GM18909 (cell line): ENCODE measurements around the gene CAP2.
"Not testable (repeated sequence)": the region's sequence is repeated elsewhere in the genome, so short reads cannot be mapped to it uniquely, and the experiment has no call there.

Experiments used
- ATAC-seq: cut with Tn5 transposase; IDR thresholded peaks from one replicate; pipeline ENCODE4 v1.9.1; 2021; ENCODE audit warnings: mild to moderate bottlenecking; ENCODE audit not compliant: unreplicated experiment, poor library complexity

The CAP2 gene

DNA sequence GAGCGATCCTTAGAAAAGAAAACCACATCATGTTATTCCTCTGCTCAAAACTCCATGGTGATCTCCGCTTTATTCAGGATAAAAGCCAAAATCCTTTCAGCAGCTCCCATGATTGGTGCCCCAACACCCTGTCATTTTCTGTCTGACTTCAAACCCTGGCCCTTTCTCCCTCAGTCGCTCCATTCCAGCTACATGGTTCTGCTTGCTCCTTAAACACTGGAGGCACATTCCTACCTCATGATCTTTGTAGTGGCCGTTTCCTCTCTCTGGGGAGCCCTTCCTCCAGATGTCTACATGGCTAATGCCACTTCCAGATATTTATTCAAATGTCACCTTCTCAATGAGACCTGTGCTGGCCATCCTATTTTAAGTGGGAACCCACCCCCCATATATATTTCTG, 100.8 kb downstream of the CAP2 start:
- no peak for ATAC-seq

DNA sequence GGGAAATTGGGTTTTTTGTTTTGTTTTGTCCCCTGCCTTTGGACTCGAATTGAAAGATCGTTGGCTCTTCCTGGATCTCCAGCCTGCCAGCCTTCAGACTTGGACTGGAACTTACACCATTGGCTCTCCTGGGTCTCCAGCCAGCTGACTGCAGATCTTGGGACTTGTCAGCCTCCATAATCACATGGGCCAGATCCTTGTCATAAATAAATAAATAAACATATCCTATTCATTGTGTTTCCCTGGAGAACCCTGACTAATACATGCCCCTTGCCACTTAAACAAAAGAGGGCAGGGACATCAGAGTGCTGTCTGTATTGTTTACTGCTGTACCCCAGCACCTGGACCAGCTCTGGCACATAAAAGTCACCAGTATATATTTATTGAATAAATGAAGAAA, 101.5 kb downstream of the CAP2 start:
- ATAC-seq: no peak

GRCh38 chr6:17497535-17498095, 104.2 kb downstream of the CAP2 start:
- ATAC-seq: no peak

DNA sequence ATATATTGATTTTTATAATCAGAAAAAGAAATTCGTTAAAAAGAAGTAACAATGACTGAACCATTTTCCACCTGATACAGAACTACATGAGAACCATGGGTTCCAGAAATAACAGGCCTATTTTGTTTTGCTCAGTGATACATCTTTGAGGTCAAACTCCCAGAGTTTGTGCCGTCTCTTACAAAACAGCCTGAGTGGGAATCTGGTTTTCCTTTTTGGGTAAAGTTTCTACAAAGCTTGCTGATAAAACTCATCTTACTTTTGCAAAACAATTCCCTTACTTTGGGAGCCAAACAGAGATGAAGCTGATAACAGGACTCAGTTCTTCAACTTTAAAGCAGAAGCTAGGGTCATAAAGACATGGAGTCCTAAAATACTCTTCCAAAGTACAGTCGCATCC, 108.0 kb downstream of the CAP2 start:
- no peak for ATAC-seq

- ATAC-seq: no peak
Observed at GRCh38 chr6:17501982-17502704, 108.7 kb downstream of the CAP2 start.

- ATAC-seq: no peak
Observed at GRCh38 chr6:17503051-17503450, 109.7 kb downstream of the CAP2 start.

DNA sequence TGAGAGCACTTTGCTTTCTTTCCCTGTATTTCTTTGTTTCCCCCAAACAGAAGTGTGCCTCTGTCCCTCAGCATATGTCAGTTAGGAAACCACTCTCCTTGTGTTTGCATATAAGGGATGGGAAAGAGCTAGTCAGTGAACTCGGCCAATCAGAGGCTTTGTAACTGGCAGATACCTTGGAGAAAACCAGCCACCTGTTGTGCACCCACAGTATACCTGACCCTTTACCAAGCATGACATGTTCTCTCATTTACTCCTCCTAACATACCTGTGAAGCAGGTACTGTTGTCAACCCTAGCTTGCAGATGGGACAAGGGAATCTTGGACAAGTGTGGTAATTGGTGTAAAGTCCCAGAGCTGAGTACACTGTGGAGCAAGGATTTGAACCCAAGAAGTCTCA, 110.6 kb downstream of the CAP2 start:
- no peak for ATAC-seq

DNA sequence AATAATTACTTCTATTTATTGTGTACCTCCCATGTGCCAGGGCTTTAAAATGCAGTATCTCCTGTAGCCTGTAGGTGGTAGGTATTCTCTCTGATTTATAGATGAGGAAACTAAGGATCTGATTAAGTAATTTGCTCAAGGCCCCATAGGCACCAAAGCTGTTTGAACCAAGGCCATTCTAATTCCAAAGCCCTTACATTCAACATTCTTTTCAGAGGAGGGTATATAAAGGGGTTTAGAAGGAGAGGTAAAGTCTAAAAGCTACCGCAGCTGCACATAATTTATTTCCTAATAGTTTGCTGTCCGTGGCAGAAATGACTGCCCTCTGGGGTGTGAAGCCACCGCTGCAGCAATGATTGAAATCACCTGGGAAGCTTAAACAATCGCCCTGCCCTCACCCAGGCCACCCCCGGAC, 111.7 kb downstream of the CAP2 start:
- no peak for ATAC-seq

- ATAC-seq: no peak
Observed at GRCh38 chr6:17505767-17506280, 112.4 kb downstream of the CAP2 start.

DNA sequence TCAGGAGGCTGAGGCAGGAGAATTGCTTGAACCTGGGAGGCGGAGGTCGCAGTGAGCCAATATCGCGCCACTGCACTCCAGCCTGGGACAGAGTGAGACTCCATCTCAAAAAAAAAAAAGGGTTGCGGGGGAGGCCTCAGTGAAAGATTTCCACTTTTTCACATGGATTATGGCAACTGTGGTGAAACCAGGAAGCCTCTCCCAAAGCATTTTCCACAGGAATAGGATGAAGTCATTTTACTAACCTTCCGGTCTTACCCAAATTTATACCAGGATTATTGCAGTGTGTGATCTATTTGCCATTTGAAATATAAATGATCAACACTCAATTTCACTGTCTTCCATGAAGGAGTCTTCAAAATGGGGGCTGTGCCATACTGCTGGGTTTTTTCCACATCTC, 113.1 kb downstream of the CAP2 start:
- ATAC-seq: no peak

GRCh38 chr6:17506962-17507361, 113.6 kb downstream of the CAP2 start:
- ATAC-seq: no peak

DNA sequence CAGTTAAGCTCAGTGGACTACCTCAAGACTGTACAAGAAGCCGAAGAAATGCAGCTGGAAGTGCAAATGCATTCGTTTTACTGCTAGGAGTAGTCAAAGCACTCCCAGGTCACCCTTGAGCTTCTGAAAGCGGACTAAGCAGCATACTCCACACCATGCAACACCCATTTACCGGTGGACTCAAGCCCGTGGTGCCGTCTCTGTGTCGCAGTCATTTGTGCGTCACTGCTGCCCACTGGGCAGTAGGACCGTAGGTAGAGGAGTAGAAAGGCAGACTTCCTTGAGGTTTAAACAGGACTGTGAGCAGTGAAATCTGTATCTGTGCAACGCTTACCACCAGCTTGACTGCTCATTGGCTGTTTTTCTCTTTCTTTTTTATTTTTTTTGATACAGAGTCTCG, 117.7 kb downstream of the CAP2 start:
- no peak for ATAC-seq

GRCh38 chr6:17511580-17511979, 118.2 kb downstream of the CAP2 start:
- no peak for ATAC-seq

DNA sequence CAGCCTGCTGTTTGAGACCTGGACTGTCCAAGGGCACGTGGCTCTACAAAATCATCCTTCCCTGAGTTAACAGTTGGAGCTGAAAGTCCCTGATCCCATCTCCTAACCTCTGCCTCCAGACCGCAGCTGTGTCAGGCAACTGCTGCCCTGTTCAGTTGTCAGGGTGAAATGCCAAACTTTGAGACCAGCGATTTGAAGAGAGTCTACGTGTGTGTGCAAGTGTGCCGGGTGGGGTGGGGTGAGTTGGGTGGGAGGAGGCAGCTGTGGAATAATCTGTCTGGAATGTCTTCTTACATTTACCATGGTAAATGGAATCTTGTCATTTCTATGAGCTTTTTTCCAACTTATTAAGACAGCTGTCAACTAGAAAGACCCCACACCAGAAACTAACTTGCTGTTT, 125.7 kb downstream of the CAP2 start:
- ATAC-seq: no peak

- no peak for ATAC-seq
Observed at GRCh38 chr6:17525637-17526036, 132.2 kb downstream of the CAP2 start.

- ATAC-seq: no peak
Observed at GRCh38 chr6:17527076-17527475, 133.7 kb downstream of the CAP2 start.

DNA sequence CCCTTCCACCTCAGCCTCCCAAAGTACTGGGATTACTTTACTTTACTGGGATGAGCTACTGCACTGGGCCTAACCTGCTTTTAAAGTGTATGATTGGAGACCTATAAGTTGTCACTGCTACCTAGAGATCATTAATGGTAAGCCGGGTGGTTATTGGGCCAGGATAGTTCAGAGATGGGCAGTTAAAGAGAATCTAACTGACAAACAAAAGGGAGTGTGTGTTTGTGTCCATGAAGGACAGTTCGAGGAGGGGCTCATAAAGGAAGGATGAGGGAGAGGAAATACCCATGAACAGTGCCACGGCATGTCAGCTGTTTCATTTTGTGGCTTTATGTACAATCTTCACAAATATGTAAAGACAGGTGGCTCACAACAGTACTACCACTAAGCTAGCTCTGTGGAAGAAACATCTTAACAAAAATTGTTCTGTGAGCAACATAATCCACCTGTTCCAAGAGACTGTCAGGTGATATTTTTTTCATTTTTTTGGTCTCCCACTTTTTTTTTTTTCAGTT, 137.0 kb downstream of the CAP2 start:
- ATAC-seq: no peak

DNA sequence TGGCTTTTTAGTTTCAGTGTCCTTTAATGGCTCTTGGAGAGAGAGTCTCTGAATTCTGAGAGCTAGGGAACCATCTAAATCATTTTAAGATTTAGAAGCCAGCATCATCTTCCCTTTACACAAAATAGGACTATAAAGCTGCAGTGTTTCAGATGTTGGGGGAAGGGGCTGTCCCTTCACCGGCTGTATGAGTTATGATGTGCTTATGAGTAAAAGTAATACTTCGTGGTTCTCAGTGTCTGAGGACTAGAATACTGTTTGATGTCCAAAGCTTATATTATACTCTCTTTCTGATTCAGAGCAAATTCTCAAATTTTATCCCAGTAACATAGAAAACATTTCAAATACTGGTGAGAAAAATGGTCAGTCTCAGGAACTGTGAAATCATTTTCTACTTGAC, 143.2 kb downstream of the CAP2 start:
- peak; percentile 46 for ATAC-seq

DNA sequence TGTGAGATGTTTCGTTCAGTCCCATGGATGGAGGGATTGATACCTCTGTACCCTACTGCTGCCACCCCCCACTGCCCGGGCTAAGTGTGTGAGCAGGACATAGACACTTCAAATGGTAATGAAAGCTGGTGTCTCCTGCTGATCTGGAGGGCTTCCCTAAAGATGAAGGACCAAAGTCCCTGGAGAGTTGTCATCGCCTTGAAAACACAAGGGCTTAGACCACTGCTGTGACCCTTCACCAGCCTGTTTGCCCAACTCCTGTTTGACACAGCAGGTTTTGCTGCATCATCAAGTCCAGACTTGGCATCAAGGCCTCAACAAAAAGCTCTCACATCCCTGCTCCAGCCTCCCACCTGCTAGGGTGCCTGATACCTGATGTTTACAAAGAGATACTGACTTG, 148.8 kb downstream of the CAP2 start:
- ATAC-seq: no peak

DNA sequence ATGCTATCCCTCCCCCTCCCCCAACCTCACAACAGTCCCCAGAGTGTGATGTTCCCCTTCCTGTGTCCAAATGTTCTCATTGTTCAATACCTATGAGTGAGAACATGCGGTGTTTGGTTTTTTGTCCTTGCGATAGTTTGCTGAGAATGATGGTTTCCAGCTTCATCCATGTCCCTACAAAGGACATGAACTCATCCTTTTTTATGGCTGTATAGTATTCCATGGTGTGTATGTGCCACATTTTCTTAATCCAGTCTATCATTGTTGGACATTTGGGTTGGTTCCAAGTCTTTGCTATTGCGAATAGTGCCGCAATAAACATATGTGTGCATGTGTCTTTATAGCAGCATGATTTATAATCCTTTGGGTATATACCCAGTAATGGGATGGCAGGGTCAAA, 152.3 kb downstream of the CAP2 start:
- ATAC-seq: not testable (repeated sequence)

DNA sequence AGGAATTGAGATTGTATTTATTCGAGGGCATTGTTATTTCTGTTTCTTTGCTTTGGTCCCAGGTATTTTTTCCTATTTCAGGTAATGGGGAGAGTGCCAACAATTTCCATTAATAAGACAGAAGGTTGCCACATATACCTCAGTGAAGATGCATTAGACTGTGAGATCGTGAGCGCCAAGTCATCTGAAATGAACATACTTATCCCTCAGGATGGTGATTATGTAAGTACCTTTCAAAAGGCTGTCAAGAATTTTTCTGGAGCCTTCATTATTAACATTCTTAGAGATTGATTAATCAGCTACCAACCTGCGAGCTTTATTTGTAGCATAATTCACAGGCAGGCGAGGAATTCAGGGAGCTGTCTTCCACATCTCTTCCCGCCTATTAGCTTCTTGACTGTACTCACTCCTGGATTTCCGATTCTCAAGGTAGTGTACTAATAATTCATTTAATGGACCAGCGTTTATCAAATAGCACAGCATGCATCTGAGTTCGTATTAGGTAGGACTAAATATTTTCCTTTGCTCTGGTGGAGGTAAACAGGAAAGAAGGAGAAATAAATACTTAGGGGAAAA, 158.1 kb downstream of the CAP2 start:
- ATAC-seq: no peak

DNA sequence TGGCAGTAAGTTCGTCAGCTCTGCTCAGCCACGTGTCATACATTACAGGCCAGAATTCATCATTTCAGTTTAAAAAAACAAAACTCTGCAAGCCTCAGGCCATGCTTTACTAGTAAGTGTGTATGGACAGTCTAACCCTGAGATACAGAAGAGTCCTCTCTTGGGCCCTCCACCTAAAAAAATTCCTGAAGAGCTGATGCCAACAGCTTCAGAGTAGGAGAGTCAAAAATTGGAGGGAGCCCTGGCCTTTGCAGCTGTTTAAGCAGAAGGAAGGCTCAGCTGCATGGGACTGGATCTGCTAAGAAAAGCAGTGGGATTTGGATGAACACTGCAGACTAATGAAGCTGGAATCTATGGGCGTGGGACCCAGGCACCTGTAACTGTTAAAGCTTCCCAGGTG, 159.5 kb downstream of the CAP2 start:
- no peak for ATAC-seq
